NCI-H1436 treated with DMSO at 0.1 percent for 48 hours (cell line): ENCODE results near the gene UBXN10.

Experiments used
- DNase-seq: peaks from one replicate; lab custom pipeline; 2025; lab: John Stamatoyannopoulos, UW

UBXN10 gene

GRCh38 chr1:20185834-20186782 is at the start of gene UBXN10, which contains the start of gene PLA2G2C:
UBXN10 (plus strand) TSS chr1:20186096; CDS start chr1:20190562, 4,466 bp downstream.
PLA2G2C (minus strand) TSS chr1:20186518; CDS start chr1:20177363, 9,155 bp downstream.
- no peak for DNase-seq

GRCh38 chr1:20136249-20136648 is 49.6 kb upstream of the UBXN10 start:
- DNase-seq: no peak

GRCh38 chr1:20137055-20137454 is 48.8 kb upstream of the UBXN10 start:
- no peak for DNase-seq

- no peak for DNase-seq
These were observed 48.3 kb upstream of the UBXN10 start for GRCh38 chr1:20137604-20138003.

DNA sequence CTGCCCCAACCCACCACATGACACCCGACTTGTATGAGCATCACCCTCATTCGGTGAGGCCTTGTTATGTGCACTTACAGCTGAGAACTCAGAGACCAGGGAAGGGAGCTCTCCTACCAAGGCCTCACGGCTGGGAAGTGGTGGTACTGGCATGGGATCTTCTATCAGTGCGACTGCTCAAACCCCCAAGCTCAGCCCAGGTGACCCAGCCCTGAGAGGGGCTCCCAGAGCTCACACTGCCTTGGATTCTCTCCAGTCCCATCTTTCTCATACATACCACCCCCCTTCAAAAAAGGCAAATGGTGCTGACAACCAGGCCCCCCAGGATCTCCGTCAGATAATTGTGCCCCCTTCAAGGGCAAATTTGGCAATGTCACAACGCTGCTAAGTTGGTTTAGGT is 47.5 kb upstream of the UBXN10 start:
- DNase-seq: no peak

DNA sequence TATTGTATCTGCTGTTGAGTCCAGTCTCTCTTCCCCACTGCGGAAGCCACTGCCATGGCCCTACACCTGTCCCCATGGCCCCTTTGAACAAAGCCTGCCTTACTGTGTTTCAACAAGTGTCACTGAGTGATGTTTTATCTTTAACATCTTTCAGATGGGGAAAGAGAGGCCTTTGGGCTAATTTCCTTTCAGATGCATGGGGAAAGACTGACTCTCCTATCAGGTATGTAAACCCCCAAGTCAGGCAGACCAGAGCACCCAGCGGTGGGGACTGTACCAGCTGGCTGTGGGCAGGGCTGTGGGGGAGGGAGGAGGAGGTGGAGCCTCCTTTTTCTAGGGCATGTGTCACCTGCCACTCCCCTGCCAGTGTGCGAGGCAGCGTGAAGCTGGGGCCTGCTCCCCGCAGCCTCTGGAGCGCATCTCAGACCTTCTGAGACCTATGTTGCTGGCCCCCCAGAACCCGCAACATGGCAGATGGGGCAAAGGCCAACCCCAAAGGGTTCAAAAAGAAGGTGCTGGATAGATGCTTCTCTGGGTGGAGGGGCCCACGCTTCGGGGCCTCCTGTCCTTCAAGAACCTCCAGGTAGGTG is 46.8 kb upstream of the UBXN10 start, which contains the start of gene PLA2G2F:
Gene PLA2G2F (plus strand): TSS at position 363 of the 590 bp plus-strand sequence. CDS start 105 bp downstream, at position 468.
- DNase-seq: no peak

GRCh38 chr1:20139776-20140612 is 45.9 kb upstream of the UBXN10 start:
- DNase-seq: no peak

DNA sequence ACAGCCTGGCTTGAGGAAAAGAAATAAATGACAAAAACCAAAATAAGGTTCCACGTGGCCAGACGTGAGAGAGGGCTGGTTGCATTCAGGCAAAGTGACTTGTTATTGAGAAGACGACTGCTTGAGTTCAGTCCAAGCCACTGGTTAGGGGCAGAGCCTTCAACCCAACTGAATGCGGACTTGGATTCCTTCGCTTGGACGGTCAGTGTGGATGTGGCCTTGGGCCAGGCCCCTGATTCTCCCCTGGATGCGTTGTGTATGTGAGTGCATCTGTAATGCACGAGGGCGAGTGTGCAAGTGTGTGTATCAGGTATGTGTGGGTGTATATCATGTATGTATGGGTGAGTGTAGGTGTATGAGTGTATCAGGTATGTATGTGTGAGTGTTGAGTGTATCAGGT is 44.9 kb upstream of the UBXN10 start:
- no peak for DNase-seq

DNA sequence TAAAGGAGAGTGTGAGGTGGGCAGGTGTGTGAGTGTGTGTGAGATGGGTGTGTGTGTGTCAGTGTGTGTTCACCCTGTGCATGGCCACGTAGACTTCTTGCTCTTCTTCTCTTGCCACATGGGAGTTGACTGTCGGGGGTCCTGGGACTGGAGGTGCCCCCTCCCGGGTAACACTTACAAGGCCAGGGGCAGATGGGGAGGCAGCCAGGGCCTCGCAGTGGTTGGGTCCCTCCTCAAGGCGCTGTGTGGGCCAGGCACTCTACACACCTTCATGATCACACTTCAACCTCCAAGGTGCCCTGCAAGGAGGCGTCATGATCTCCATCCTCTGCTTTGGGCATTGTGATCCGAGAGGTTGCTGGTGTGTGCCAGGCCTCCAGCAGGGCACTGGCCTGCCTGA is 44.4 kb upstream of the UBXN10 start:
- DNase-seq: no peak

- no peak for DNase-seq
These were observed 43.7 kb upstream of the UBXN10 start for GRCh38 chr1:20142001-20142710.

DNA sequence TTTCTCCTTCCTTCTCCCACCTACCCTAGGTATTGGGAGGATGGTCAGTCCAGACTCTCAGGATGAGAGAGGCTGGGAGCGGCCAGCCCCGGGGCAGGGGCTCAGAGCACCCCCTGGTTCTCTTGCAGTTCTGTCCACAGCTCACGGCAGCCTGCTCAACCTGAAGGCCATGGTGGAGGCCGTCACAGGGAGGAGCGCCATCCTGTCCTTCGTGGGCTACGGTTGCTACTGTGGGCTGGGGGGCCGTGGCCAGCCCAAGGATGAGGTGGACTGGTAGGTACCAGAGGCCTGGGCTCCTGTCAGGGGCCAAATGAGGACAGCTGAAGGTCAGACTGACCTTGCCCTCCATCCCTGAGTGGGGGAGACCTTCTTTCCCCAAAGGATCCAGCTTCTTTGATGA is 42.6 kb upstream of the UBXN10 start:
- DNase-seq: no peak

- no peak for DNase-seq
These were observed 41.9 kb upstream of the UBXN10 start for GRCh38 chr1:20143734-20144565.

DNA sequence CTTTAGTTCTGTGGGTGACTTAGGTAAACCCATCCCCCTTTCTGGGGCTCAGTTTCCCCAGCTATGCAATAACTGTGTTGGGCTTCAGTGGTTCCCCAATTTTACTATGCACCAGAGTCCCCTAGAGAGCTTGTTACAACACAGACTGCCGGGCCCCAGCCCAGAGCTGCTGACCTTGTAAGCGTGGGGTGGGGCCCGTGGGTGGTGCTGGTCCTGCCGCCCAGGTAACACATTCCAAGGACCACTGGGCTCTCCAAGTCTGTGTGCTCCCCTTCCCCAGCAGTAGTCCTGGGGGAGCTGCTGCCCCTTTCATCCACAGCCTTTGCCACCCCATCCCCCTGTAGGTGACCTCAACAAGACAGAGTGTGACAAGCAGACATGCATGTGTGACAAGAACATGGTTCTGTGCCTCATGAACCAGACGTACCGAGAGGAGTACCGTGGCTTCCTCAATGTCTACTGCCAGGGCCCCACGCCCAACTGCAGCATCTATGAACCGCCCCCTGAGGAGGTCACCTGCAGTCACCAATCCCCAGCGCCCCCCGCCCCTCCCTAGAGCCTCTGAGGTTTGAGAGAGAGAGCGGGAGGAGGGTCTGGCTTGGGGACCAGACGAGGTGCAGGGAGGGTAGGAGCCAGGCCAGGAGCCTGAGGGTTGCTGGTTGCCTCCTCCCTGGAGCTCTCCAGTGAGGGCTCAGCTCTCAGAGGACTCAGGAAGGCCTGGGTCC is 37.9 kb upstream of the UBXN10 start:
- DNase-seq: no peak

DNA sequence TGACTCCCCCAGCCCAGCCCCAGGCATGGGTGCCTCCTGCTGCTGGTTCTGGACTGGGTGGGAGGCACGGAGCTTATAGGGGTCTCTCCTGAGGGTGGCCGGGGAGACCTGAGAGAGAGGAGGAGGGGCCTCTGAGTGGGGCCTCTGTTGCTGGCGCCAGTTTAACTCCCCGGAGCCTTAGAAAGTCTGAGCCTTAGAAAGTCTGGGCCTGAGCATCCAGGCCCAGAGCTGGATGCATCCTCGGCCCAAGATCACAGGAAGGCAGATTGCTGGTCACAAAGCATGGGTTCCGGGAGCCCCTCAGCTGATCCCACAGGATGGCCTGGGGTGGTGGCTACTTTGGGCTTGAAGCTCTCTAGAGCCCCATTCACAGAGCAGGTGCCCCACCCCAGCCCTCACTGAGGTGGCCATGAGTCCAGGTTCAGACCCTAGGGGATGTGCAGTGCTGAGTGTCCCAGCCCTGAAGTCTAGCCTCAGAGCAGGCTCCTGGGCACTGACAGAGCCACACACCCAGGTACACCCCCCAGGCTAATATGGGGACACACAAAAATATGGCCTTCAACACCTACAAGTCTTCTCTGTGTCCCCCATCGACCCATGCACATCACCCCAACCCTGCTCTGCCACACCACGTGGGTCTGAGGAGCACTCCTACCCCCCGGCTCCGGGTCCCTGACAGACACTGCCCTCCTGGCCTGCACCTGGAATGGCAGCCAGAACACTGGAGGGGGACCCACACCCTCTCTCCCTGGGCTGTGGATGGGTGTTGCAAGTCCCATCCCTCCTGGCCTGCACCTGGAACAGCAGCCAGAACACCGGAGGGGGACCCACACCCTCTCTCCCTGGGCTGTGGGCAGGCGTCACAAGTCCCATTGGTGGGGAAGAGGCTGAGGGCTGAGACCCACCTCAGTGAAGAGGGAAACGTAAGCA is 37.1 kb upstream of the UBXN10 start:
- no peak for DNase-seq

DNA sequence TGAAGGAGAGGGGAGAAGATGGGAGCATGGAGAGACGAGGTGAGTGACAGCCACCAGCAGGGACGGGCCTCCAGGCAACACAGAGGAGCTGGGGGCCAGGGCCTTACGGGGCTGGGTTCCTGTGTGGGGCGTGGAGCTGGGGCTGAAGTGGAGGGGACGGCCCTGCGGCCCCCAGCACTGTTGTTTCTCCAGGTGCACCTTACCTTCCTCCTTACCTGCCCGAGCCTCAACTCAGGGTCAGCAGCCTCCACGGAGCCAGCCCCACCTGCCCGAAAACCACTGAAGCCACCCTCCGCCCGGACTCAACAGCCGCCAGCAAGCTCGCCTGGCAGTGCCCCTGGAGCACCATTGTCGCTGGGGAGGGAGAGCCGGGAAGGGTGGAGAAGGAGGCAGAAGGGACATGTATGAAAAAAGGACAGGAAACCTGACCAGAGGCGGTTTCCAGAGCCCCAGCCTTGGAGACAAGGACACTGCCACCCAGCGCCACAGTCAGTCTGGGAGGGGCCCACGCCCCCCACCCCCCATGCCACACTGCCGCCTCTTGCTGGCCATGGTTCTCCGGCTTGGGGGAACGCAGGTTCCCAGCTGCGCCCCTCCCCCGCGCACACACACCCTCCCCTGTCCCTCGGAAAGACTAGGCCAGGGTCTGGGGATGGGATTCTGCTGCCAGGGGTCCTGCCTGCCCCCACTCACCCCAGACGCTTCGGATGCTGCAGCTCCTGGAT is 36.1 kb upstream of the UBXN10 start:
- DNase-seq: no peak

- DNase-seq: no peak
These were observed 35.6 kb upstream of the UBXN10 start for GRCh38 chr1:20150326-20150705.

DNA sequence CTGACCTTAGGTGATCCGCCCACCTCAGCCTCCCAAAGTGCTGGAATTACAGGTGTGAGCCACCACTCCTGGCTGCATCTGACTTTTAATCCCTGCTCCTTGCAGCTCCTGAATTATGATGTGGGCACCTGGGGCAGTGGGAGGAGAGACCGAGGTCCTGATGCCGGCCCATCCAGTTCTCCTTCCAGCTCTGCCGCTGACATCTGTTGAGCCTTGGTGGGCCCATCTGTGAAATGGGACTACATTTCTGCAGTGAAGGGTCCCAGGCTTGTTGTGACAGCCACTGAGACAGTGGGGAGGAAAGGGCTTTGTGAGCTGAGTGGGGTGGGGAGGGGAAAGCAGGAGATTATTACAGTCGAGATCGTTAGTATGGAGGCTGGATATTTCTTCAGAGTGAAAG is 34.9 kb upstream of the UBXN10 start:
- no peak for DNase-seq

- DNase-seq: peak; percentile 43
These were observed 33.8 kb upstream of the UBXN10 start for GRCh38 chr1:20151906-20152598.
